Umbilical cord (tissue), 2 donors: Measurements from ENCODE around the gene CHD5. TPM values are rescaled to one million over a fixed set of nuclear protein-coding genes. Genes with fewer than 3 reads are reported as not detected.

Experiments
- DNase-seq: peaks from one replicate; pipeline ENCODE4 v3.0.0-alpha.2; 2015; ENCODE audit warnings: low spot score
- total RNA-seq: library from RNA; depleted of rRNA; stranded (reverse); fragments of >200 nt; gene quantifications from one replicate; pipeline ENCODE4 v1.2.3, GENCODE V29; 2014; ENCODE audit warnings: low replicate concordance; ENCODE audit not compliant: insufficient read depth

Gene CHD5
- total RNA-seq, 1 donor from 2014 or later: 2.4 TPM

- no peak for DNase-seq
Measured at GRCh38 chr1:6099787-6100765, 80.0 kb downstream of the CHD5 start.

GRCh38 chr1:6099297-6099696, 80.8 kb downstream of the CHD5 start:
- no peak for DNase-seq

DNA sequence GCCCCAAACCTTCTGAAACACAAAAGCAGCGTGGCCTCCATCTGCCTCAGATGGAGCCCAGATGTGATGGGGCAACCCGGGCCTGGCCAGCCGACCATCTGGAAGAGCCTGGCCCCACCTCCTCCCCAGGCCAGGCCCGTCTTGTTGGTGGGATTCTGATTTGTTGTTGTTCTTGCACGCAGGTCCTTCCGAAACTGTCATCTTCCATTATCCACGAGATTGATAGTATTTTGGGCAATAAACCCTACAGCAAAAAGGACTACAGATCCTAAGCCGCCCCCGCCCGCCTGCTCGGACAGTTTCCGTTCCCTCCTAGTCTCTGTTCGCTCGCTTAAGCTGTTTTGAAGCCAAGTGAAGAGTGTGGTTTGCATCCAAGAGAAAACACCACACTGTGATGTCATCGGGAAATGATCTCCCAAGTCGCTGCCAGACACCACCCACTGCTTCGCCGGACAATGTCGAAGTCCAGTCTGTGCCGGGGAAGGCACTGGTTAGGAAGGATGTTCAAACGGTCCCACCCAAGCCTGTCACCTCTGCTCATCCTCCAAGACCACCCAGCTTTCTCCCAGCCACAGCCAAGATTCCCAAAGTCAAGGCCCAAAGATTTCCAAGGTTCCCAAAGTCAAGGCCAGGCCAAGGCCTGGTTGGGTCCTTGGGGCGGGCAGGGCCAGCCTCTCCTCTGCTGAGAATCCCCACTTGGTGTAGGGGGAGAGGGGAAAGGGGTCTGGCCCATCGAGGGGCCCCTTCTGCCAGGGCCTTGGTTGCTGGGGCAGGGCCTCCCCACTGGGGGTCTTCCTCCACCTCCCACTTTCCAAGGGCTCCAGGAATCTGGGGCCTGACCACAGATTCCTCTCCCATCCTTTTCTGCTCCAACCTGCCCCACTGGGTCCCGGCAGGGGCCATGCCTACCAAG, 81.6 kb downstream of the CHD5 start:
- no peak for DNase-seq

DNA sequence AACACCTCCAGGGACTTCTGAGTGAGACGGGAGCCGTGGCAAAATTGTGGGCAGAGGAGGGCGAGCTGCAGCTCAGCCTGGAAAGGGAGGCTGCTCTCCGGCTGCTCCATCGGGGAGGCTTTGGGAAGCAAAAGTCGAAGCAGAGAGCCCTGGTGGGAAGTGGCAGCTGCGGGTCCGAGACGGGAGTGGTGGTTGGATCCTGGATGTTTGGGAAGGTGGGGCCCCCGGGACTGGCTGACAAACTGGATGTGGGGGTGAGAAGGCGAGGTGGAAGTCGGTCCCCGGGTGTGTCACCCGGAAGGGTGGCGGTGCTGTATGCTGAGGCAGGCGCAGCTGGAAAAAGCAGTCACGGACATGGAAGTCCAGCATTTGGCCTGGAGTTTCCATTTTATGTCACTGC, 82.3 kb downstream of the CHD5 start:
- no peak for DNase-seq

DNA sequence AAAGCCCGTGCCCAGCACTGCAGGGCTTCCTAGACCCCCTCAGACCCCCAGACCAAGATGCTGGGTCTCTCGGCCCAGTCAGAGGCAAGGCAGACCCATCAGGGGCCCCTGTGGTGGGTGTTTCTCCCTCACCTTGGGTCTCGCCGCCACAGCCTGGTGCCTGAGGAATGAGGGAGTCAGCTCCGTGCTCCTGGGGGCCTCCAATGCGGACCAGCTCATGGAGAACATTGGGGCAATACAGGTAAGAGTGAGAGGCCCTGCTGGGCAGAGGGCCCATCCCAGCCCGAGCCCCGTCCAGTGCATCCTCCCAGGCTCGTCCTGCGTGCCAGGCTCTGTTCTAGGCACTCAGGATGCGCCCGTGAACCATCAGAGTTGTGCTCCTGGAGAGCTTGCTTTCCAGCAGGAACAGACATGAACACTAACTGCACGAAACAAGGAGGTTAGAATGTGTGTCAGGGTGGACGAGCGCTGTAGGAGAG, 83.0 kb downstream of the CHD5 start:
- DNase-seq: no peak

GRCh38 chr1:6096243-6097116, 83.6 kb downstream of the CHD5 start:
- no peak for DNase-seq

DNA sequence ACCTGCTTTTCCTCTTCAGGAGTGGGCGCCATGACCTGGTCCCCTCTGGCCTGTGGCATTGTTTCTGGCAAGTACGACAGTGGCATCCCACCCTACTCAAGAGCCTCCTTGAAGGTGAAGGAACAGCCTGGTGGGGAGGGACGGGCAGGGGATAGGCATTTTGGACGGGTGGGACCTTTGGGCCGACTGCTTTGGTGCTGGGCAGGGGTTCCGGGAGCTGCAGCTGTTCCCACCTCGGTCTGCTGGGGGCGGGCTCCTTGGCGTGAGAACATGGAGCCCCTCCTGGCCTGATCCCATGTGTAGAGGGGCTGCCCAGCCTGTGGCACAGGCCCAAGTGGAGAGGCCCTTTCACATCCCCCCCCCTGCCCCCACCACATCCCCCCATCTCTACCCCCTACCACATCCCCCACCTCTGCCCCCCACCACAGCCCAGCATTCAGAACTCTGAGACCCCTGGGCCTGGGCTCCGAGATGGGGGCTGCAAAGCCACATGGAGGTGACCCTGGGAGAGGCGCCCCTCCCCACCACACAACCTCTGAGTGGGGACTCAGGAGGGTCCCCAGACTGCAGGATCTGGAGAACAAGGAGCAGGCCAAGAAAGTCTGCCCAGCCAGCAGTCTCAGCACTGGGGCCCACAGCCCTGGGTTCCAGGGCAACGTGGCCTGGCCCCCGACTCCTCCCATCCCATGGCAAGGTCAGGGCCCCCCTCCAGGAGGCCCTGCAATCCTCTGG, 84.4 kb downstream of the CHD5 start:
- DNase-seq: no peak

DNA sequence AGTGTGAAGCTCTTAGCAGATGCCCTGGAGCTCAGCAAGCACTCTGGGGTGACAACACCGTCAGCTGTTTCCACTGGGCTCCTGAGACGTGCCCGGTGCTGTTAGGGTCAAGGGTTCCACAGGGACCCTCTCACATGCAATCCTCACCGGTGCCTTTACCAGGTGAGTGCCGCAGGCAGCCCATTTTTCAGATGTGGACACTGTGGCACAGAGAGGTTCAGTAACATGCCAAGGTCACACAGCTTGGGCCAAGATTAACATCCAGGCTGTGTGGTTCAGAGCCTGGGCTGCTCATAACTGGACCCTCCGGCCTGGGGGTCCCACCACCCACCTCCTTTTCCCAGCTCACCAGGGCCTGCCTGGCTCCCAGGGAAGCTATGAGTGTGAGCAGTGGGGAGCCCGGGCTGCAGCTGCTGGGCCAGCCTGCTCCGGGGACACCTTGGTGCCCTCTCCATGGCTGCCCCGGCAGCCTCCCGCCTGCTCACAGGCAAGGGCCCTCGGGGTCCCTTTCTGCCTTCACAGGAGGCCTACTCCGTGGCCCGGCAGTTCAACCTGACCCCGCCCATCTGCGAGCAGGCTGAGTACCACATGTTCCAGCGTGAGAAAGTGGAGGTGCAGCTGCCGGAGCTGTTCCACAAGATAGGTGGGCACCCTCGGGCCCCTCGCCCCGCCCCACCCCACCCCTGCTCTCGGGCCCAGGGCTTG, 85.2 kb downstream of the CHD5 start:
- DNase-seq: no peak

DNA sequence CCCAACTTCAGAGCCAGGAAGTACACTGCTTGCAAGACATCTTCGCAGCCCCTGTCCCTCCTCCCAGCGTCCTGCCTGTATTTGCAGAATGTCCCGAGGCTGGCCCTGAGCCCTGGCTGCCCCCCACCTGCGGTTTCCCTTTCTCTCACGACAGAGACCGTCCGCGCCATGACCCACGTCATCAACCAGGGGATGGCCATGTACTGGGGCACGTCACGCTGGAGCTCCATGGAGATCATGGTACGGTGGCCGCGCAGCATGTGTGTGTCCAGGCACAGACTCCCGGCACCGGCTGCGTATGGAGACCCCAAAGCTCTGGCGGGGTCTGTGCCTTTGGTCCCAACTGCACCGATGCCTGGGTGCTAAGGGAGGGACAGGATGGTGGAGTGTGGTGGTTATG, 85.9 kb downstream of the CHD5 start:
- DNase-seq: no peak

DNA sequence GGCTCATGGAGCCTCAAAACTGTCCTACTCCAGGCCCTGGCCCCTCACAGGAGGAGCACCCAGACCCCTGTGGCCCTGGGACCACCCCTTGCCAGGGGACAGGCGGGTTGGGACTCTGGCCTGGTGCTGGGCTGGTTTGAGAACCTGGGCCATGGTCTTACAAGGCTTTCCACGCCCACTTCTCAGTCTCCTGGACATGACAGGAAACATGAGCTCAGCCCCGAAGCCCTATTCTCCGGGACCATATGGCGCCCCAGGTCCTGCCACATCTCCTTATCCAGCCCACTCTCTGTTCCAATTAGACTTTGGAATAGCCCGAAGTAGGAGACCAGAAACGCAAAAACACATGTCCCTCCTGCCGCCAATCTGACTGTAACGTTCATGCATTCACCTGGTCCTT, 86.5 kb downstream of the CHD5 start:
- no peak for DNase-seq

DNA sequence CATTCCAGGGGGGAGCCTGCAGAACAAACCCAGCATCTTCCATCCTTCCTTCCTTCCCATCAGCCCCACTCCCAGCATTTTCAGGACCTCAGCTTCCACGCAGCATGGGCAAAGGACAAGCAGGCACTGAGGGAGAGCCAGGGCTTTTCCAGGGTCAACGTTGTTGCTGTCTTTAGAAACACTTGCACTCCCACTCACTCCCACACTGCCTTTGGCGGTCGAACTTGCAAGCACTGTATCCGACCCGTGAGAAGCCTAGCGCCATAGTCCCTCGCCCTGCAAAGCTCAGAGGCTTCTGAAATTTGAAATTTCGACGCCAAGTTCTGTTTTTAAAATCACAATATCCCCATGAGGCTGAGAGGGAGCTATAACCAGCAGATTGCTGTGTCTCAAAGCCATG, 87.0 kb downstream of the CHD5 start:
- DNase-seq: no peak

GRCh38 chr1:6092211-6092610, 87.9 kb downstream of the CHD5 start:
- DNase-seq: no peak

DNA sequence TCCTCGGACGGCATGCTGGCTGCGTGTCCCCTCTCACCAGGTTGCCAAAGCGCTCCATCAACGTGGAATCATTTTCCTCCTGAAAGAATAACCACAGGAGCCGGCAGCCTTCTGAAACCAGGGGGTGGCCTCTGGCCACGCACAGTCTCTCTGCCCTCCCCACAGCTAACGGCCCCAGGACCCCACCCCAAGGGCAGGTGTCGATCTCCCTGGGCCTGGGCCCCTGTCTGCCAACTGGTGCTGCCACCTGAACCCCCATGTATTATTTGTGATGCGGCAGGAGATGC, 88.4 kb downstream of the CHD5 start:
- DNase-seq: no peak

DNA sequence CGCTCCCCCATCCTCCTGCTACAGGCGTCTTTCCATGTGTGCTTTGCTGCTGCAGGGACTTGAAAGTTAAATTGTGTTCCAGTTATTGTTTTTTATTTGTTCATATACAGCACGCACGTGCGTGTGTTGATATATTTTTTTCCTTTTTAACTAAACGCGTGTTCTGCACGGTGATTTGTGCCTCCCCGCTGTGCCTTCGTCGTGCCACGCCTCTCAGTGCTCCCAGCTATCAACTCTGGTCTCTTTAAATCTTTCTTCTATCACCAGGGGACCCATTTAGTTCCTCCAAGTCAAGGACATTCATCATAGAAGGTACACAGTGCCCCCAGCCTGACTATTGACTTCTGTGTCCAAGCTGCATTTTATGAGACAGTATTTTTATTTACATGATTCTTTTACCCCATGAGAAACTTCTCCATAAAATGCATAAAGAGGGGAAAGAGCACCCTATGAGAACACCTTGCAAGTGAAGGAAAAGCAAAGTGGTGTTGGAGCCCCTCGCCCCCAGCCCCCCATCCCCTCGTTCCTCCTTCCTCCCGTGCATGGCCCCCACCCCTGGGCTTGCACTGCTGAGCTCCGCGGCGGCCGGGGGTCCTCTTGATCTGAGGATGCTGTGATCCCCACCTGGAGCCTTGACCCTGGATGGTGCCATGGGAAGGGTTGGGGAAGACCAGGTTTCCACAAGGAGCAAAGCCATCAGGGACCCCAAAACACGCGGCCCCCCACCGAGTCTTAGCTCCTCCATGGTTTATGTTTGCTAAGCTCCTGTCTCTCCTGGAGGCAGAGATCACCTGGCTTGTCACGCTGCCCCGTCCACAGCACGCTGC, 88.9 kb downstream of the CHD5 start:
- no peak for DNase-seq

DNA sequence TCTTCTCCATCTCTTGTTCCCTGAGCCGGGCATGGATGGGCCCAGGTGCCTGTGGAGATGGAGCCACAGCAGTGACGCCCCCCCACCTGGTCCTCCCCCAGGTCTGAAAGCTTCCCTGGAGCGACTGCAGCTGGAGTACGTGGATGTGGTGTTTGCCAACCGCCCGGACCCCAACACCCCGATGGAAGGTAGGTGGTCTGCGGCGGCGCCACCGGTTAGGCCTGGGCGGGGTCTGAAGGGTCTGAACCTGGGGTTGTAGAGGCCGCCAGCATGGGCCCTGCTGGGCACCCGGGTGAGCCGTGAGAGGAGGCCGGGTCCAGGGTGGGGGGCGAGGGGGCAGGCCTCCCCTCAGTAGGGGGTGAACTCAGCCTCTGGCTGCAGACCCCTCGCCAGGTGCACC, 89.8 kb downstream of the CHD5 start:
- DNase-seq: no peak

GRCh38 chr1:6088956-6089355, 91.2 kb downstream of the CHD5 start:
- DNase-seq: no peak

DNA sequence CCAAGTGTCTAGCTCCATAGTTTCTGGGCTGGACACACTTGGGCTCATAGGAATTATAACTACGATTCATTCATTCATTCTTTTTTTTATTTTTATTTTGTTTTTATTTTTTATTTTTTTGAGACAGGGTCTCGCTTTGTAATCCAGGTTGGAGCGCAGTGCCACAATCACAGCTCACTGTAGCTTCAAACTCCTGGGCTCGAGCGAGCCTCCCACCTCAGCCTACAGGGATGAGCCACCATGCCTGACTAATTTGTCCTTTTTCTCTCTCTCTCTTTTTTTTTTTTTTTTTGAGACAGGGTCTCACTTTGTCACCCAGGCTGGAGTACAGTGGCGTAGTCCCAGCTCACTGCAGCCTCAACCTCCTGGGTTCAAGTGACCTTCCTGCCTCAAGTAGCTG, 92.2 kb downstream of the CHD5 start:
- no peak for DNase-seq

DNA sequence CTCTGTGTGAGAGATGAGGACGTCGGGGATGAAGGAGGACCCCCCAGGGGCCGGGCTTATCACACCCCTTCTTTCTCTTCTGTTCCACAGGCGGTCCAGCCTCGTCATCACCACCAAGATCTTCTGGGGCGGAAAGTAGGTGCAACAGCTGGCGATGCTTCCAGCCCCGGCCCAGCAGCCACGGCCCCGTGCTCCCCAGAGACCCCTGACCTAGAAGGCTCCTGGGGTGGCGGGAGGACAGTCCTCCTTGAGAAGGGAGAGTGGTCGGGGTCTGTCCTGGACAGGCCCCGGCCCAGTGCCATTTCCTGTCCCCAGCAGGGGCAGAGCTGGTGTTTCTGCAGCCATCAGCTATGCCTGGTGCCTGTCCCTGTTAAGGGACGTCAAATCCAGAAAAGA, 92.7 kb downstream of the CHD5 start:
- DNase-seq: no peak

DNA sequence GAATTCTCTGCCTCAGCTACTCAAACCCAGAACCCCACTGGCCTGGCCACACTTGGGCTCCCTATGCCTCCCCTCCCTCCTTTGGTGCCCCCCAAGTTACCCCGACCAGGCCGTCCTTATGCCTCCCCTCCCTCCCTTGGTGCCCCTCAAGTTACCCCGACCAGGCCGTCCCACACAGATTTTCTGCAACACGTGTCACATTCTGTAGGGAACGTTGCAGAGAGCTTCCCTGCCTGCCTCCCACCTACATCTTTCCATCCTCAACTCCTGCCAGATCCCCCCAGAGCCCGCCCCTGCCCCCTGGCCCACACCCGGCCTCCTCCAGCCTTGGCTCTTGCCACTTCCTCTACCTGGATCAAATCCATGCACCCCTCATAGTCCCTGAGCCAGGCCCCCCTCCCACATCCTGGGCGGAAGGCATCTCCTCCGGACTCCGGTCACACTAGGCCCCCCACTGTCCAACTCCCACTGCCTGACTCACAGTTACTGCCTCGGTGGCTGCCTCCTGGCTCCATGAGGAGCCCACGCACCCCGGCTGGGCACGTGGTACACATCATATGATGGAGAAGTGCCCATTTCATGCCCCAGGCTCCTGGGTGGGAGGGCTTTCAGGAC, 93.3 kb downstream of the CHD5 start:
- no peak for DNase-seq
